OCI-LY3 (cell line): Measurements from ENCODE around the gene IL26.

ENCODE experiments used
- H2AFZ ChIP-seq: fragments of 200-600, 300-600 bp; shearing (Covaris generic); 2 replicates; pipeline ENCODE4 v1.6.0; 2014; ENCODE audit warnings: antibody characterized with exemption, low read depth, low read length
- H3K27ac ChIP-seq: fragments of 200-600, 300-600 bp; sonication (generic); 2 replicates; pipeline ENCODE4 v1.5.1; 2014; ENCODE audit warnings: mild to moderate bottlenecking, low read length, moderate library complexity, mixed read lengths
- H3K27me3 ChIP-seq: fragments of 200-600, 300-600 bp; sonication (generic); 2 replicates; pipeline ENCODE4 v1.6.1; 2014; ENCODE audit warnings: low read depth, low read length, mixed read lengths
- H3K36me3 ChIP-seq: fragments of 200-600, 300-600 bp; sonication (generic); replicated peaks from 2 replicates; pipeline ENCODE3; 2014; ENCODE audit warnings: low read depth, low read length, mixed read lengths
- H3K4me1 ChIP-seq: fragments of 300-600, 200-600 bp; sonication (generic); 2 replicates; pipeline ENCODE4 v1.6.1; 2014; ENCODE audit warnings: low read length, mixed read lengths
- H3K4me2 ChIP-seq: fragments of 200-600, 300-600 bp; sonication (generic); 2 replicates; pipeline ENCODE4 v1.6.1; 2014; ENCODE audit warnings: low read length, mixed read lengths
- H3K4me3 ChIP-seq: fragments of 300-600, 200-600 bp; sonication (generic); 2 replicates; pipeline ENCODE4 v1.5.1; 2014; ENCODE audit warnings: antibody characterized with exemption, mild to moderate bottlenecking, low read length, moderate library complexity
- H3K79me2 ChIP-seq: fragments of 300-600, 200-600 bp; shearing (Covaris generic); 2 replicates; pipeline ENCODE4 v1.6.1; 2014; ENCODE audit warnings: mild to moderate bottlenecking, low read length, mixed read lengths
- H3K9ac ChIP-seq: fragments of 300-600, 200-600 bp; shearing (Covaris generic); 2 replicates; pipeline ENCODE4 v1.6.0; 2014; ENCODE audit warnings: mild to moderate bottlenecking, low read length, moderate library complexity
- H3K9me3 ChIP-seq: fragments of 200-600, 300-600 bp; shearing (Covaris generic); 2 replicates; pipeline ENCODE4 v1.6.1; 2014; ENCODE audit warnings: low read length, mixed read lengths; ENCODE audit not compliant: insufficient read depth
- H4K20me1 ChIP-seq: fragments of 200-600, 300-600 bp; sonication (generic); 2 replicates; pipeline ENCODE4 v1.6.1; 2016; ENCODE audit warnings: low read length, mixed read lengths; ENCODE audit not compliant: insufficient read depth
- CTCF ChIP-seq: fragments of 200-600, 300-600 bp; sonication (generic); IDR thresholded peaks from 2 replicates; pipeline ENCODE4 v1.5.1; 2014; ENCODE audit warnings: antibody characterized with exemption, low read length, low read depth
- EZH2phosphoT487 ChIP-seq: fragments of 200-600 bp; shearing (Covaris generic); IDR thresholded peaks from 2 replicates; pipeline ENCODE4 v1.6.1; 2018; ENCODE audit warnings: antibody characterized with exemption, mixed run types, low read depth

The IL26 gene

GRCh38 chr12:68169213-68169889 is 56.3 kb downstream of the IL26 start:
- Histone ChIP-seq H3K4me1 (no peaks in the 10 kb centered on the region), H4K20me1 (no peaks in the 10 kb centered on the region), H3K27ac (no peak overlapping the region), H3K79me2 (no peaks in the 10 kb centered on the region), H3K4me3 (no peak overlapping the region), H3K9ac (no peak overlapping the region), H2AFZ (no peak overlapping the region), H3K4me2 (no peak overlapping the region), H3K27me3 (no peaks in the 10 kb centered on the region), H3K36me3 (no peaks in the 10 kb centered on the region), H3K9me3 (no peaks in the 10 kb centered on the region)
- TF ChIP-seq EZH2phosphoT487 (no peak), CTCF (no peak)

- Histone ChIP-seq H3K4me2 (no peak overlapping the region), H3K9me3 (no peaks in the 10 kb centered on the region), H3K27me3 (no peaks in the 10 kb centered on the region), H3K4me3 (no peak overlapping the region), H3K27ac (no peak overlapping the region), H2AFZ (no peak overlapping the region), H3K36me3 (no peaks in the 10 kb centered on the region), H4K20me1 (no peaks in the 10 kb centered on the region), H3K9ac (no peak overlapping the region), H3K4me1 (no peaks in the 10 kb centered on the region), H3K79me2 (no peaks in the 10 kb centered on the region)
- TF ChIP-seq CTCF, result no peak
Measured at GRCh38 chr12:68166317-68166831, 59.2 kb downstream of the IL26 start.

GRCh38 chr12:68163560-68164081 is 62.0 kb downstream of the IL26 start:
- Histone ChIP-seq H3K27ac (no peak overlapping the region), H3K27me3 (no peaks in the 10 kb centered on the region), H3K9me3 (no peaks in the 10 kb centered on the region), H3K4me3 (no peak overlapping the region), H3K4me1 (no peaks in the 10 kb centered on the region), H3K9ac (no peak overlapping the region), H4K20me1 (no peaks in the 10 kb centered on the region), H3K79me2 (no peaks in the 10 kb centered on the region), H3K4me2 (no peak overlapping the region), H3K36me3 (no peaks in the 10 kb centered on the region), H2AFZ (no peak overlapping the region)
- TF ChIP-seq EZH2phosphoT487 (no peak), CTCF (no peak)

- Histone ChIP-seq H3K9ac (no peak overlapping the region), H3K4me3 (no peak overlapping the region), H3K36me3 (no peaks in the 10 kb centered on the region), H4K20me1 (no peaks in the 10 kb centered on the region), H3K4me2 (no peak overlapping the region), H2AFZ (no peak overlapping the region), H3K79me2 (no peaks in the 10 kb centered on the region), H3K27me3 (no peaks in the 10 kb centered on the region), H3K4me1 (no peaks in the 10 kb centered on the region), H3K9me3 (no peaks in the 10 kb centered on the region), H3K27ac (no peak overlapping the region)
- TF ChIP-seq CTCF (no peak), EZH2phosphoT487 (no peak)
Measured at GRCh38 chr12:68162374-68162773, 63.2 kb downstream of the IL26 start.
